Stomach (tissue), 4 donors: ENCODE data around the gene PPP2R3A.

Source experiments
- EP300 ChIP-seq: sonication (generic); formaldehyde crosslinking; IDR thresholded peaks from one replicate; pipeline ENCODE4 v1.6.1; 2017; ENCODE audit warnings: antibody characterized with exemption
- POLR2A ChIP-seq, 4 donors: fragments of 450-650 bp; IDR thresholded peaks; one replicate each; pipeline ENCODE4 v1.6.1; 2016; ENCODE audit warnings: antibody characterized with exemption in 4 of 4, control low read depth in 2 of 4, mild to moderate bottlenecking in 1 of 4, moderate library complexity in 1 of 4
- TF ChIP-seq, protein P1 (sequence below), 7 experiments: fragments of 450-650 bp in 4 of 7; fragments of 200-600 bp in 3 of 7; sonication (generic) in 3 of 7; IDR thresholded peaks; one replicate each; pipeline ENCODE4 v1.5.1; 2016 to 2019; ENCODE audit warnings: antibody characterized with exemption in 7 of 7, control low read depth in 2 of 7, mild to moderate bottlenecking in 1 of 7

DNA sequence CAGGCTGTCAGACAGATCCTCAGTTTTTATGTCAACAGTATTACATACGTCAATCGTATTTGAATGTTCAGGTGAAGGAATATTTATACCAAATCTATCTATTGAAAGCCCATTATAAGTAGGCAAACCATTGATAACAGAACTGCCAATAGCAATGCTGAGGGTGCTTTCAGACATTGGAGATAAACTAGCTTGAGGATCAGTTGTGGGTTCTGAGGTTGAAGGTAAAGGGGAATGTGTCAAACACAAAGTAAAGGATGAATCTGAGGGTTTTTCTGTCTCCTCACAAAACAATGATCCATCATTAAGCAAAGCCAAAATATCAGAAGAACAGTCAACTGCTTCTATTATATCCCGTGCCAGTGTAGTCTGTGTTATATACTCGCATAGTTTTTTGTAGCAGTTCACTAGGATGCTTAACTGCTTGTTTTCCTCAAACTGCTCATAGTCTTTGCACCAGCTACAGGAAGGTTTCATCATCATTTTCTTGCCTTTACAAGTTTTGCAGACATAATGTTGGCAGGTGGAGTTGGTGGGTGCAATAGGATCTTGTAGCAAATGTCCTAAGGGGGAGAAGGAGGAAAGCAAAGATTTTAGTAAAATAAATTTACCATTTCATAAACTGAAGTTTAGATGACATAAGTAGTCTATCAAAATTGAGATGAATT, 186.8 kb downstream of the PPP2R3A start:
- TF ChIP-seq POLR2A (IDR thresholded peaks at IDR 0.05), result no peak
- TF ChIP-seq, protein P1, sequence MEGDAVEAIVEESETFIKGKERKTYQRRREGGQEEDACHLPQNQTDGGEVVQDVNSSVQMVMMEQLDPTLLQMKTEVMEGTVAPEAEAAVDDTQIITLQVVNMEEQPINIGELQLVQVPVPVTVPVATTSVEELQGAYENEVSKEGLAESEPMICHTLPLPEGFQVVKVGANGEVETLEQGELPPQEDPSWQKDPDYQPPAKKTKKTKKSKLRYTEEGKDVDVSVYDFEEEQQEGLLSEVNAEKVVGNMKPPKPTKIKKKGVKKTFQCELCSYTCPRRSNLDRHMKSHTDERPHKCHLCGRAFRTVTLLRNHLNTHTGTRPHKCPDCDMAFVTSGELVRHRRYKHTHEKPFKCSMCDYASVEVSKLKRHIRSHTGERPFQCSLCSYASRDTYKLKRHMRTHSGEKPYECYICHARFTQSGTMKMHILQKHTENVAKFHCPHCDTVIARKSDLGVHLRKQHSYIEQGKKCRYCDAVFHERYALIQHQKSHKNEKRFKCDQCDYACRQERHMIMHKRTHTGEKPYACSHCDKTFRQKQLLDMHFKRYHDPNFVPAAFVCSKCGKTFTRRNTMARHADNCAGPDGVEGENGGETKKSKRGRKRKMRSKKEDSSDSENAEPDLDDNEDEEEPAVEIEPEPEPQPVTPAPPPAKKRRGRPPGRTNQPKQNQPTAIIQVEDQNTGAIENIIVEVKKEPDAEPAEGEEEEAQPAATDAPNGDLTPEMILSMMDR (IDR thresholded peaks at IDR 0.05), result no peak
- no peak for TF ChIP-seq EP300
